ENCODE data around the gene TTN.

TTN gene

DNA sequence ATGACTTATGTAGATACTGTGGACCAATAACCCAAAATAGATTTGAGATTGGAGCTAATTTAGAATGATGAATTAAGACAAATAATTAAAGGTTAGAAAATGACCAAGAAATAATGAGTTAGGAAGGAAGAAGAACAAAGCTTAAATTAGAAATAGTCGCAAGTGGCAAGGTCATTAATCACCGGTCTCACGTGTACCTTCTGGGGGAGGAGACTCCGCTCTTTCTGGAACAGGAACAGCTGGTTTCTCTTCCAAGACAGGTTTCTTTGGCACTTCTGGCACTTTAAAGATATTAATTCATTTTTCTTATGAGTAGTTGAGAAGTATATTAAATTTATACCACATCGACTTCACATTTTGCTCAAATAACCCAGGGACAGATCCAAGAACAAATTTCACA is 156.7 kb downstream of the TTN start:
- no peak for DNase-seq (ENCODE audit: low read depth)

DNA sequence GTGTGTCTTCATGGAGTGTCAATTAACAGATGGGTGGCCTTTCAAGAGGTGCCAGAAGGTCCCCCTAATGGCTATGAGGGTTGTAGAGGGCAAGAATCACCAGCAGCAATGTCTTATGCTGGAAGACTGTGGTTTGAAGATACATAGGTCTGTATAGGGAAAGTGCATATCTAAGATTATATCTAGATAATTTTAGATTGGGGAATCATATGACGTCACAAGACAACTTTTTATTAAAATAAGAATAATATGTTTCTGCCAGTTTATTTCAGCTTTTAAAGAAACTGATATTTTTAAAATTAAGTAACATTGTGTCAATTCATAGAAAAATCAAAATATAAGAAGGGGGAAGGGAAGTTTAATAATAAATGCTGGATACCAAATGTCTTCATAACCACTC is 162.3 kb downstream of the TTN start:
- no peak for DNase-seq (ENCODE audit: low read depth)

GRCh38 chr2:178641498-178641897 is 165.7 kb downstream of the TTN start:
- DNase-seq (ENCODE audit: low read depth): no peak

GRCh38 chr2:178635897-178636296 is 171.3 kb downstream of the TTN start:
- no peak for DNase-seq (ENCODE audit: low read depth)

- no peak for DNase-seq (ENCODE audit: low read depth)
Observed at GRCh38 chr2:178632729-178633128, 174.5 kb downstream of the TTN start.

DNA sequence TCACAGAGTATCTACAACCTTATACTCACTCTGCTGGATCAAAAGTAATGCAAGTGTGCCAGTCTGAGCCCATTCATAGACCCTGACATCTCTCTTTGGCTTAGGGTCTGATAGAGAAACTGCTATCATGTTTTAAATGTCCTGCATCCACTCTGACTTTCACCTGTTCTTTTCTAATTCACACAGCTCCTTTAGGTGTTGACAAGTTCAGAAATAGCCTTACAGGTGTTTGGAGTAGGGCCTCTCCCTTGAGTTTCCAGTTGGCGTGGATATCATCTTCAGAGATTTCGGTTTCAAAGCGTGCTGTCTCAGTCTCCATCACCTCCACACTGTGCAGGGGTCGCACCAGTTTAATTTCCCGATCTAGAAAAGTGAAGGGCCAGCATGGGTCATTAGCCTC is 176.6 kb downstream of the TTN start:
- no peak for DNase-seq (ENCODE audit: low read depth)

DNA sequence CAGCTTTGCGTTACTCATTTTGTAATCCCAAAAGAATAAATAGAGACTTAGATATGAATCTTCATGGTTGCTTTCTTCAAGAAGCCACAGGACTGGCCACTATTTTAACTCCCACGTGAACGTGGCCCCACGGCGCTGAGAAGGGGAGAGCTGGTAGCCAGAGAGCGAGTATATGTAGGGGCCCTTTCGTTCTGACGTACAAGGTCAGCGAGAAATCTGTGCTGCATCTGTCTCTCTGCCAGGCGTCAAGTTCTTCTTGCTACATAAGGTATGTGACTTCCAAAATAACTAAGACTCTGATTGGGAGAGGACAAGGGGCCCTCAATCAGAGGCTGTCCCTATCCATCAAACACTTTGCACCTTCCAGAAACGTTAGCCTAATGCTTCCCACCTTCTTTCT is 177.8 kb downstream of the TTN start:
- DNase-seq (ENCODE audit: low read depth): no peak

DNA sequence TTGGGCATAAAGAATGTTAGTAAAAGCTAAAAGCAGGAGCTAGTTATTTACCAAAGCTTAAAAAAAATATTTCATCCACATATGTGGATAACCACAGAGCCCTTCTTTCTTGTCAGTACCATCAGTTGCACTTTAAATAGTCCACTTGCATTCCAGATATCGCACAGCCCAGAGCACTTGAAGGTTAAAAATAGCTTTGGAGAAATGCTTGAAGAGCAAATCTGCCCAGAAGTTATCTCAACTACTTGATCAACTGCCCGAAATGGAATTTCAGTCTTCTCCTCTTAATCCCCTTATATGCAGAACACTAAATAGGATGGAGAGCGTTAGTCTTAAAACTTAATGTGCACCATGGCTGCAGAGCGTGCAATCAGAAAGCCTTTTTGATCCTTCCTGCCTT is 178.6 kb downstream of the TTN start:
- no peak for DNase-seq (ENCODE audit: low read depth)

DNA sequence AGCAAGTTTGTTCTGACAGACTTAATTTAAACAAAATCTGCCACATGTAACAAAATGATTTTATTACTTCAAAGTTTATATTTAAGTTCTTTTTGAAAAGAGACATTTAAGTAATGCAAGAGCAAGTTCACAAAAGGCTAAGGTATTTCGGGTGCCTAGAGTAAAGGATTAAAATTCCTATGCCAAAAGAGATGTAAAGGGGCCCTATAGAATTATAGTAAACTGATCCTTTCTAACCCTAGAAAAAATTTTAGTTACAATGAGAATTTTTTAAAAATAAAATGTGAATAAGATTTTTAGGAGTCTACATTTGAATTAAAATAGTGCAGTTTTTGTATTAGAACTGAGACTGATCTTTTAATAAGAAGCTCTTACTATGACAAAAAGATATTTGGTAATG is 179.8 kb downstream of the TTN start:
- DNase-seq (ENCODE audit: low read depth): no peak

GRCh38 chr2:178615969-178616368 is 191.3 kb downstream of the TTN start:
- no peak for DNase-seq (ENCODE audit: low read depth)

- no peak for DNase-seq (ENCODE audit: low read depth)
Observed at GRCh38 chr2:178602901-178603300, 204.3 kb downstream of the TTN start.

DNA sequence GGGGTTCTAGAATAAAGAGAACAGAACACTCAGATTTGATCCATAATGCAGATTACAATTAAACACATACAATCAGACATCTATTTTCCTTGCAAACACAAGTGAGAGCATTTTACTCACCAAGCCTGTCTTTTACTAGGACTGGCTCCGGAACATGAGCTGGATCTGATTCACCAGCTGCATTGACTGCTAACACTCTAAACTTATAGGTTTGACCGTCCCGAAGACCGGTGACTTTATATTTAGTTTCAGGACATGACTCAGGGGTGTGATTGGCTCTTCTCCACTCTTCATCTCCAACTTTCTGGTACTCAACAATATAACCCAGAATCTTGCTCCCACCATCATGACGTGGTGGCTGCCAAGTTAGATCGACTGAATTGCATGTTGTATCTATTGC is 214.6 kb downstream of the TTN start:
- DNase-seq (ENCODE audit: low read depth): no peak

DNA sequence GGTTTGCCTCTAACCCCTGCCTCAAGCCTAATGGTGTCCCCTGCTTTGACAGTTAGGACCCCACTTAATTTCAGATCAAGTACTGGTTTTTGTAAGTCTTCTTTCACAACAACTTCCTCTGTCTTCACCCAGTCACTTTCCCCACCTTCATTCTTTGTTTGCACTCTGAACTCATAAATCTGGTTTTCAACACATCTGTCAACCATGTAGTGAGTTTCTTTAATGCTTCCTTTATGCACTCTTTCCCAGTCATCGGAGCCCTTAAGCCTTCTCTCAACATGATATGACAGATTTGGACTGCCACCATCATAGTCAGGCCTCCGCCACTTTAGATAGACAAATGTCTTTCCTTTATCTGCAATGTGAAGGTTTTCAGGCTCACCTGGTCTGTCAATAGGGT is 217.9 kb downstream of the TTN start:
- no peak for DNase-seq (ENCODE audit: low read depth)

DNA sequence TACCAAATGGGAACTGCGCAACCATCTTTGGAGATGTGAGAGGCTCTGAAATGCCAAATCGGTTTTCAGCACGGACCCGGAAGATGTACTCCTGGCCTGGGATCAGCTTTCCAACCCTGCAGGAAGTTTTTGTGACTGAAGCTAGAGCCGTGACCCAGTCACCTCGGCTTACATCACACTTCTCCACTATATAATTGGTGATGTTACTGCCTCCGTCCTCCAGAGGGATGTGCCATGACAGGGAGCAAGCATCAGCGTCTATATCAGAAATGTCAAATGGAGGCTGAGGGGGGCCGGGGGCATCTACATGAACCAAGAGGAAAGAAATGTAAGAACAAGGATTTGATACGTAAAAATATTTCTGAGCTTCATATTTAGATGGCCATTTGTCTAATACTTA is 222.6 kb downstream of the TTN start:
- no peak for DNase-seq (ENCODE audit: low read depth)

- DNase-seq (ENCODE audit: low read depth): no peak
Observed at GRCh38 chr2:178579006-178579405, 228.2 kb downstream of the TTN start.

- no peak for DNase-seq (ENCODE audit: low read depth)
Observed at GRCh38 chr2:178574789-178575188, 232.4 kb downstream of the TTN start.

DNA sequence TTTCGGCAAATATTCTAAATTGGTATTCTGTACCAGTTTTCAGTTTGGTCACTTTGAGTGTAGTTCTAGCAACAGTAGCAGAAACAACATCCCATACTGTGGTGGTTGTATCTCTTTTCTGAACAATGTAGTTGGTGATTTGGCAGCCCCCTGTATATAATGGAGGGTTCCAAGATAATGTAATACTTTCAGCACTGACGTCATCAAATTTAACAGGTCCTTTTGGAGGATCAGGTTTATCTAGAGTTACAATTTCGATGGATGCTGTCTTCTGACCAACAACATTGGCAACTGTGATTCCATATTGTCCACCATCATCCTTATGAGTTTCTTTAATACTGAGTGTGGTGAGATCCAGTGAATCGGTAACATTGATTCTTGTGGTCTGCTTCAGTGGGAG is 239.0 kb downstream of the TTN start:
- no peak for DNase-seq (ENCODE audit: low read depth)

DNA sequence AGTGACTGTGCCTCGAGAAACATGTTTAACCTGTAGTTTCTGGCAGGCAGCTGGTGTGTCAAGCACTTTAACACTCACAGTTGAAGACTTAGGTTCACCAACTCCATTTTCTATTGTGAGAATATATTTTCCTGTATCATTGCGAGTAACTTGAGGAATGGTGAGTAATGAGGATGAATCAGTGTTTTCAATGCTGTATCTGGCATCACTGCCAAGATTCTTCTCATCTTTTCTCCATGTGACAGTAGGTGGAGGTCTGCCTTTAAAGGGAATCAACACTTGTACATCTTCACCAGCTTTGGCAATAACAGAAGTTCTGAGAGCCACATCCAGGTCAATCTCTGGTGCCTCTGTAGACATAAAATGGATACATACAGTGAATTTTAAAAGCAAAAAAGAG is 254.2 kb downstream of the TTN start:
- DNase-seq (ENCODE audit: low read depth): no peak

DNA sequence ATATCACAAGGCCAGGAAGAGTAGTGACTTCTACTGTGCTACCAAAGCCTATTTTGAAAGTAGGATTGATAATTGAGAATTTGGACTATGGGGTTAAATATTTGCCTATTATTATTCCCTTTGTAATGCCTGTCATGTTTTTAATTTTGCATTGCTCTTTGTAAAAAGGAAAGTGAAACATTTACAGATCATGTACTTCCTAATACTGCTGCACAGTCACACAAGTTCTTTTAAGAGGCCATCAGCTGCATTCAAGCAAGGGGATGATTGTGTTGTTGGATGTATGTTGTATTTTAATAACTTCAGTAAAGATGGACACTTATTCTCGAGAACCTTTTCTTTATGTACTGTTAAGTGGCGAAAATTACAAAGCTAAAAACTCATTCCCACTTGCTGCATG is 256.9 kb downstream of the TTN start:
- DNase-seq (ENCODE audit: low read depth): no peak

- DNase-seq (ENCODE audit: low read depth): no peak
Observed at GRCh38 chr2:178542569-178542968, 264.7 kb downstream of the TTN start.

DNA sequence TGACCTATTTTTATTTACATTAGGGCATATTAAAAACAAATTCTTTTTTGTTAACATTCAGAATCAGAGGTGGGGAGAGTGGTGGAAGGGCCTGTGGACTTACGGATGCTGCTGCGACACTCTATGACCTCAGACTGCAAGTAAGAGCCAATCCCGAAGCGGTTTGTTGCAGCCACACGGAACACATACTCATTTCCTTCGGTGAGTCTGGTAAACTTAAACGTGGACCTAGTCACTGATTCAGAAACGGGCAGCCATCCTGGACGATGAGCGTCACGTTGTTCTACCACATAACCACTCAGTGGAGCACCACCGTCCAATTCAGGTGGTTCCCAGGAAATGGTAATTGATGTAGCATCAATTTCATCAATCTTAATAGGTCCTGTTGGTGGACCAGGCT is 265.1 kb downstream of the TTN start:
- DNase-seq (ENCODE audit: low read depth): no peak

DNA sequence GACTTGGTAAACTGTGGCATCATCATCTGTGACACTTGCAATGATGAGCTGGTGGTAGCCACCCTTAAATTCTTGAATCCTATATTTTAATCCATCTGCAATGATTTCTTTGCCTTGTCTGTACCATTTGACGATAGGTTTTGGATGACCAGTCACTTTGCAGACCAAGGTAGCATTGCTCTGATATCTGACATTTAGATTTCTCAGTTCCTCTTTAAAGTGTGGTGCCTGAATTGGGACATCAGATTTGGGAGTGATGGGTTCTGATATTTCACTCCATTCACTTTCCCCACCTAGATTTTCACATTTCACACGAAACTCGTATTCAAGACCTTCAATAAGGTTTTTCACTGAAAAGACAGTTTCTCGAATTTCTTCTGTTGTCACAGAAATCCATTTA is 271.2 kb downstream of the TTN start:
- no peak for DNase-seq (ENCODE audit: low read depth)

GRCh38 chr2:178531168-178531567 is 276.1 kb downstream of the TTN start:
- no peak for DNase-seq (ENCODE audit: low read depth)

DNA sequence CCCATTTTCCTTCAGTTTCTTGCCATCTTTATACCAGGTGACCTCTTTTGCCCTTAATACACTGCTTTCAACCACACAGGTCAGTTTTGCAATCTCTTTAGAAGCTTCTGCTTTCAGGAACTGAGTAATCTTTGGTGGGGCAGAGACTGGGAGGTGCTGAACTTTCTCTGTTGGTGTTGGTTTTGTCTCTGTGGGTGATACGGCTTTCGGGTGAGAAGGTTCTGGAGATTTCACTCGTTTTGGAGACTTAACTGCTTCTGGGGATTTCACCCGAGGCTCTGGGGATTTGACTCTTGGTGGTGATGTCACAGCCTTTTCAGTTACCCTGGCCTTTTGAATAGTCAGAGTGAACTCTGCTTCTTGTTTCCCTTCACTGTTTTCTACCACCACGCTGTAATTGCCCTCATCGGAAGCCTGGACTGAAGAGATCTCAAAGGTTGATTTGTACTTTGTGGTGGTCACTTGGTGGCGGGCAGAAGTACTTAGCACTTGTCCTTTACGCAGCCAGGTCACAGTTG is 276.5 kb downstream of the TTN start:
- no peak for DNase-seq (ENCODE audit: low read depth)

GRCh38 chr2:178530131-178530530 is 277.1 kb downstream of the TTN start:
- no peak for DNase-seq (ENCODE audit: low read depth)
